Lower lobe of right lung (tissue), 2 donors: ENCODE measurements around the gene FADS2. TPM values are rescaled to one million over a fixed set of nuclear protein-coding genes. Genes with fewer than 3 reads are reported as not detected.

Experiments
- ATAC-seq, 2 donors: fragments of 200-7000 bp; cut with Tn5 transposase; one replicate each; pipeline ENCODE4 v1.9.1; 2020 to 2022; ENCODE audit warnings: mild to moderate bottlenecking in 2 of 2, moderate library complexity in 2 of 2
- DNase-seq: peaks from one replicate; pipeline ENCODE4 v3.0.0-alpha.2; 2020
- H3K27ac ChIP-seq: fragments of 200-600 bp; one replicate; pipeline ENCODE4 v1.8.0; 2022
- H3K27me3 ChIP-seq: fragments of 200-600 bp; one replicate; pipeline ENCODE4 v1.8.0; 2022; ENCODE audit warnings: low read depth
- H3K36me3 ChIP-seq: fragments of 200-600 bp; one replicate; pipeline ENCODE4 v1.8.0; 2022; ENCODE audit warnings: mild to moderate bottlenecking
- H3K4me1 ChIP-seq: fragments of 200-600 bp; one replicate; pipeline ENCODE4 v1.8.0; 2022
- H3K4me3 ChIP-seq: fragments of 200-600 bp; one replicate; pipeline ENCODE4 v1.8.0; 2022; ENCODE audit warnings: mild to moderate bottlenecking
- H3K9me3 ChIP-seq: fragments of 200-600 bp; one replicate; pipeline ENCODE4 v1.8.0; 2022
- intact Hi-C: fragments of 100-400 bp; cut with DNase I; formaldehyde crosslinking; loops from one replicate; pipeline ENCODE4 v1.11.0; 2022
- total RNA-seq: library from RNA; stranded (reverse); fragmentation: NEBNext Ultra II Directional; extraction: Animal tissue kit (Norgen Biotek cat#: 25700); gene quantifications from one replicate; pipeline ENCODE4 v1.2.1, GENCODE V29; 2021
- TF ChIP-seq, protein P1 (sequence below): fragments of 200-600 bp; IDR thresholded peaks from one replicate; pipeline ENCODE4 v1.8.0; 2022; ENCODE audit warnings: antibody characterized with exemption, mild to moderate bottlenecking
- donor health status: DM: no; HTN: yes; CAD: no; lungs with severe emphysema.

FADS2 gene
- total RNA-seq, 1 donor from 2014 or later: 82.0 TPM

DNA sequence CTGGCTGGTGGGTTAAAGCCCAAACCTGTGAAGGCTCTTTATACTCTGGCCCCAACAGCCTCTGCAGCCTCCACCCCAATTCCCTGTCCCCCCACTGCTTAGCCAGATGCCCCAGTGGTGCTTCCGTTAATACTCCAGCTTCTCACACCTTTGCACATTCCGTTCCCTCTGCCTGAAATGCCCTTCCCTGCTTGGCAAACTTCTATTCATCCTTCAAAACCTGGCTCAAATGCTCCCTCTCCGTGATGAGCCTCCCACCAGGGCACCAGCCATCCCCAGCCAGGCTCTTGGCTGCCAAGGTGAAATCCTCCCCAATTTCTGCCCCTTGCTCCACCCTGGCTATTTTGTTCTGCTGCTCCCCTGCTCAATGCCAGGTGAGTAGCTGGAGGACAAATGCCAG is 75.7 kb downstream of the FADS2 start:
- H3K9me3 ChIP-seq: no peaks in the 10 kb centered on the region
- ATAC-seq: no peak
- H3K4me1 ChIP-seq: peaks cover 11% of the 10 kb centered on the region
- peaks cover 29% of the 10 kb centered on the region for H3K36me3 ChIP-seq
- no peak overlapping the region for H3K4me3 ChIP-seq
- intact Hi-C loops: no loop called here
- no peaks in the 10 kb centered on the region for H3K27me3 ChIP-seq
- no peak for DNase-seq
- TF ChIP-seq, protein P1, sequence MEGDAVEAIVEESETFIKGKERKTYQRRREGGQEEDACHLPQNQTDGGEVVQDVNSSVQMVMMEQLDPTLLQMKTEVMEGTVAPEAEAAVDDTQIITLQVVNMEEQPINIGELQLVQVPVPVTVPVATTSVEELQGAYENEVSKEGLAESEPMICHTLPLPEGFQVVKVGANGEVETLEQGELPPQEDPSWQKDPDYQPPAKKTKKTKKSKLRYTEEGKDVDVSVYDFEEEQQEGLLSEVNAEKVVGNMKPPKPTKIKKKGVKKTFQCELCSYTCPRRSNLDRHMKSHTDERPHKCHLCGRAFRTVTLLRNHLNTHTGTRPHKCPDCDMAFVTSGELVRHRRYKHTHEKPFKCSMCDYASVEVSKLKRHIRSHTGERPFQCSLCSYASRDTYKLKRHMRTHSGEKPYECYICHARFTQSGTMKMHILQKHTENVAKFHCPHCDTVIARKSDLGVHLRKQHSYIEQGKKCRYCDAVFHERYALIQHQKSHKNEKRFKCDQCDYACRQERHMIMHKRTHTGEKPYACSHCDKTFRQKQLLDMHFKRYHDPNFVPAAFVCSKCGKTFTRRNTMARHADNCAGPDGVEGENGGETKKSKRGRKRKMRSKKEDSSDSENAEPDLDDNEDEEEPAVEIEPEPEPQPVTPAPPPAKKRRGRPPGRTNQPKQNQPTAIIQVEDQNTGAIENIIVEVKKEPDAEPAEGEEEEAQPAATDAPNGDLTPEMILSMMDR: no peak
- H3K27ac ChIP-seq: no peak overlapping the region

GRCh38 chr11:61904539-61905048 is 76.5 kb downstream of the FADS2 start:
- Histone ChIP-seq H3K36me3 (peaks cover 29% of the 10 kb centered on the region), H3K4me1 (peaks cover 11% of the 10 kb centered on the region), H3K9me3 (no peaks in the 10 kb centered on the region), H3K4me3 (no peak overlapping the region), H3K27me3 (no peaks in the 10 kb centered on the region), H3K27ac (no peak overlapping the region)
- TF ChIP-seq, protein P1: no peak
- intact Hi-C loops: no loop called here
- ATAC-seq: peak; percentile 73 to 77
- DNase-seq: peak; percentile 67

- ATAC-seq: no peak
- DNase-seq: no peak
- Histone ChIP-seq H3K27me3 (no peaks in the 10 kb centered on the region), H3K4me1 (peaks cover 11% of the 10 kb centered on the region), H3K27ac (no peak overlapping the region), H3K4me3 (no peak overlapping the region), H3K9me3 (no peaks in the 10 kb centered on the region), H3K36me3 (peaks cover 29% of the 10 kb centered on the region)
- TF ChIP-seq, protein P1: no peak
- intact Hi-C loops: no loop called here
These were observed 77.1 kb downstream of the FADS2 start for GRCh38 chr11:61905067-61905696.

DNA sequence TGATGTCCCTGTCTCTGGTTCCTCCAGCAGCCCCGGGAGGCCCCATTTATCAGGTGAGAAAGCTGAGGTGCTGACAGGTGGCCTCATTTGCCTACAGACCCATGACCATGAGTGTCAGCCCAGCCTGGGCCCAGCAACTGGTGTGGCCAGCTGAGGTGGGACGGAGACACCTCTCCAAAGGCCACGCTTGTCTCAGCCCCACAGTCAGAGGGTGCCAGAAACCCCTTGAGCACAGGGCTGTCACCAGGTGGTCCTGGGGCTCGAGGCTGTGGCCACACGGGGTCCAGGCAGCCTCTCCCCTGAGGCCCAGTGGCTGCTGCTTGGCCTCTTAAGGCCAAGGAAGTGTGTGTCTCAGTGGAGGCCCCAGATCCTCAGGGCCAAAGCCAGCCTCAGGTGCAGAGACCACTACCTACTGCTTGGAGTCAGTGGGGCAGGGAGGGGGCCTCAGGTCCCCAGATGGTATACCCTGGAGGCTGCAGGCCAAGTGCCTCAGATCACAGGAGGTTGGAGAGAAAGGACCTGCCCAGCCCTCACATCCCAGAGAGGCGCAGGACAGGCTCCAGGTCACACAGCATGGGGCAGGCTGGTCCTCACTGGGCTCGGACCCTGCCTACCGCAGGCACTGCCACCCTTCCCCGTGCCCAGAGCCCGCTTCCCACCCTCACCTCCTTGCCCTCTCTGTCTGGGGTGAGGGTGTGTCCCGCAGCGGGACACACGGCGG is 77.9 kb downstream of the FADS2 start:
- Histone ChIP-seq H3K4me3 (no peak overlapping the region), H3K4me1 (peaks cover 11% of the 10 kb centered on the region), H3K9me3 (no peaks in the 10 kb centered on the region), H3K27me3 (no peaks in the 10 kb centered on the region), H3K27ac (no peak overlapping the region), H3K36me3 (peaks cover 29% of the 10 kb centered on the region)
- no peak for DNase-seq
- TF ChIP-seq, protein P1: no peak
- no peak for ATAC-seq
- intact Hi-C loops: no loop called here

GRCh38 chr11:61906522-61906909 is 78.4 kb downstream of the FADS2 start:
- Histone ChIP-seq H3K4me1 (peaks cover 13% of the 10 kb centered on the region), H3K27ac (no peak overlapping the region), H3K27me3 (no peaks in the 10 kb centered on the region), H3K36me3 (peaks cover 29% of the 10 kb centered on the region), H3K4me3 (no peak overlapping the region), H3K9me3 (no peaks in the 10 kb centered on the region)
- intact Hi-C loops: no loop called here
- no peak for DNase-seq
- ATAC-seq: no peak
- TF ChIP-seq, protein P1: no peak
